ENCODE measurements around the gene CALML3. TPM values are rescaled to one million over a fixed set of nuclear protein-coding genes. Genes with fewer than 3 reads are reported as not detected.

Gene CALML3
- total and polyA plus RNA-seq, 8 donors: 0.46 to 64.6 TPM; not detected in 6

DNA sequence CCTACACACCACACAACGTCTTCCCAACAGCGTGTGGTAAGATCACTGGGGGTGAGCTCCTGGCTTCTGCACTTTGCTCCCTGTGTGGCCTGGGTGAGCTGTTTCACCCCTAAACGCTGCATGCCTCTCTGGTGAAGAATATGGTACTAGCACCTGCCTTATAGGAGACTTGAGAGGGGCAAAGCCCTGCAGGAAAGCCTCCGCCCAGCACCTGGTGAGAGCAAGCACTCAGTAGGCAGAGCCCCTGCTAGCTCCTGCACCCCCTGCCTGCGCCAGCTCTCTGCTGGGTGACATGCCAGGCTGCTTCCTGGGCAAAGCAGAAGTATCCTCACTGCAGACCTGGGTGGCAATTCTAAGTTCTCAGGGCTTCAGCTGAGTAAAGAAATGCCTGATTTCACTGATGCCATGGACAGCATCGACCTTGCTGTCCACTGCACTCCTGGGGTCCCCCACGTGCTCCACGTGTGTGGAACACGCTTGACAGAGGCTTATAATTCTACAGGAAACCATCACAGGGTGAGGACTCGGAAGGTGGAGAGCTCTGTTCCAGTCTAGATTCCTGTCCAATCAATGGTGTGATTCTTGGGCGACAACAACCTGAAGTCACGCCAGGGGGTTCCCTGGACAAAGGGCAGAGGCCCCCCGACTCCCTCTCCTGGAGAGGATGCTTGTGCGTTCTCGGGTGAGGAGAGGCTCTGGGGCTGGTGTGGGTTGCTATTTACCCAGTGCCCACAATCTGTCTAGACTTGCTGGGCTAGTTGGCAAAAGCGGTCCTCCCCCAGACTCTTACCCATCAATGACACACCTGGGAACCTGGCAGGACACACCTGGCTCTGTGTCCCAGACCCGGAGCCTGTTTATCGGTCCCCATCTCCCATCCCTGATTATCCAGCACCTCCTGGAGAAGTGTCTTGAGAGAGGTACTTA, 20.4 kb upstream of the CALML3 start:
- intact Hi-C loops (cut with DNase I; ENCODE audit: low total_unique reads): no loop called here
- TF ChIP-seq CTCF (IDR thresholded peaks at IDR 0.05): no peak
- no peak for TF ChIP-seq POLR2AphosphoS5 (IDR thresholded peaks at IDR 0.05)
- TF ChIP-seq POLR2A (IDR thresholded peaks at IDR 0.05): no peak
- no peak for TF ChIP-seq EP300 (IDR thresholded peaks at IDR 0.05)
- WGBS, 5 donors: 66 to 73% (median 70%) methylated on average over 18 of the region's 18 CpGs

GRCh38 chr10:5506246-5506645, 18.5 kb upstream of the CALML3 start:
- H3K9me3 ChIP-seq: no peaks in the 10 kb centered on the region
- TF ChIP-seq EP300 (IDR thresholded peaks at IDR 0.05): no peak
- TF ChIP-seq POLR2AphosphoS5 (IDR thresholded peaks at IDR 0.05): no peak
- TF ChIP-seq POLR2A (IDR thresholded peaks at IDR 0.05): no peak
- no peak for TF ChIP-seq CTCF (IDR thresholded peaks at IDR 0.05)

More for the DNA sequence above, 20.4 kb upstream of the CALML3 start:
- Histone ChIP-seq H3K4me1 (peaks cover 24 to 46% (median 34%) of the 10 kb centered on the region in 4 donors), H3K27me3 (no peaks in the 10 kb centered on the region), H3K4me3 (no peak overlapping the region), H3K27ac (peak overlapping the region in 4 of 5 donors; percentile 3 to 51 (median 24)), H3K36me3 (no peaks in the 10 kb centered on the region), H3K9me3 (no peaks in the 10 kb centered on the region)
- no peak for DNase-seq

GRCh38 chr10:5506751-5507648, 17.8 kb upstream of the CALML3 start:
- no peaks in the 10 kb centered on the region for H3K9me3 ChIP-seq
- peaks cover 24 to 46% (median 34%) of the 10 kb centered on the region in 4 donors for H3K4me1 ChIP-seq
- no peak for DNase-seq
- H3K36me3 ChIP-seq: no peaks in the 10 kb centered on the region
- 81 to 93% (median 86%) methylated on average over 18 to 19 of the region's 19 CpGs for WGBS, 5 donors
- TF ChIP-seq POLR2AphosphoS5 (IDR thresholded peaks at IDR 0.05): no peak
- TF ChIP-seq POLR2A (IDR thresholded peaks at IDR 0.05): no peak
- TF ChIP-seq CTCF (IDR thresholded peaks at IDR 0.05): no peak
- TF ChIP-seq EP300 (IDR thresholded peaks at IDR 0.05): no peak
- H3K4me3 ChIP-seq: no peak overlapping the region
- intact Hi-C loops (cut with DNase I; ENCODE audit: low total_unique reads): no loop called here
- H3K27me3 ChIP-seq: no peaks in the 10 kb centered on the region
- no peak overlapping the region for H3K27ac ChIP-seq

More at GRCh38 chr10:5506246-5506645, 18.5 kb upstream of the CALML3 start:
- Histone ChIP-seq H3K4me3 (no peak overlapping the region), H3K36me3 (no peaks in the 10 kb centered on the region), H3K4me1 (peaks cover 24 to 46% (median 34%) of the 10 kb centered on the region in 4 donors), H3K27ac (no peak overlapping the region), H3K27me3 (no peaks in the 10 kb centered on the region)
- intact Hi-C loops (cut with DNase I; ENCODE audit: low total_unique reads): no loop called here
- no peak for DNase-seq
- 48 to 75% (median 64%) methylated on average over 1 to 2 of the region's 2 CpGs for WGBS, 5 donors

GRCh38 chr10:5507649-5508131, 17.1 kb upstream of the CALML3 start:
- no peak for DNase-seq
- intact Hi-C loops (cut with DNase I; ENCODE audit: low total_unique reads): no loop called here
- H3K4me3 ChIP-seq: no peak overlapping the region
- TF ChIP-seq POLR2A (IDR thresholded peaks at IDR 0.05): no peak
- TF ChIP-seq EP300 (IDR thresholded peaks at IDR 0.05): no peak
- H3K36me3 ChIP-seq: no peaks in the 10 kb centered on the region
- H3K9me3 ChIP-seq: no peaks in the 10 kb centered on the region
- H3K27ac ChIP-seq: no peak overlapping the region
- 86 to 95% (median 92%) methylated on average over 14 of the region's 14 CpGs for WGBS, 5 donors
- peaks cover 18 to 42% (median 29%) of the 10 kb centered on the region in 4 donors for H3K4me1 ChIP-seq
- H3K27me3 ChIP-seq: no peaks in the 10 kb centered on the region

Measured in stomach (tissue), 9 donors.